ENCODE results near the gene DUSP5.

Gene DUSP5

GRCh38 chr10:110481919-110482318 is 15.8 kb upstream of the DUSP5 start:
- no peak for DNase-seq (ENCODE audit: low read depth)

GRCh38 chr10:110483633-110484032 is 14.1 kb upstream of the DUSP5 start:
- no peak for DNase-seq (ENCODE audit: low read depth)

- no peak for DNase-seq (ENCODE audit: low read depth)
Observed at GRCh38 chr10:110485541-110485940, 12.2 kb upstream of the DUSP5 start.

- DNase-seq (ENCODE audit: low read depth): no peak
Observed at GRCh38 chr10:110486680-110487410, 10.9 kb upstream of the DUSP5 start.

- DNase-seq (ENCODE audit: low read depth): no peak
Observed at GRCh38 chr10:110487411-110488331, 10.0 kb upstream of the DUSP5 start.

- no peak for DNase-seq (ENCODE audit: low read depth)
Observed at GRCh38 chr10:110488332-110488681, 9.4 kb upstream of the DUSP5 start.

GRCh38 chr10:110488940-110489339 is 8.8 kb upstream of the DUSP5 start:
- no peak for DNase-seq (ENCODE audit: low read depth)

- DNase-seq (ENCODE audit: low read depth): no peak
Observed at GRCh38 chr10:110490640-110491039, 7.1 kb upstream of the DUSP5 start.

GRCh38 chr10:110491346-110491745 is 6.4 kb upstream of the DUSP5 start:
- no peak for DNase-seq (ENCODE audit: low read depth)

- DNase-seq (ENCODE audit: low read depth): no peak
Observed at GRCh38 chr10:110492069-110492822, 5.5 kb upstream of the DUSP5 start.

GRCh38 chr10:110493832-110494426 is 3.8 kb upstream of the DUSP5 start:
- no peak for DNase-seq (ENCODE audit: low read depth)

- no peak for DNase-seq (ENCODE audit: low read depth)
Observed at GRCh38 chr10:110494532-110494931, 3.2 kb upstream of the DUSP5 start.

- DNase-seq (ENCODE audit: low read depth): peak; percentile 90
Observed at GRCh38 chr10:110495731-110496552, 1.8 kb upstream of the DUSP5 start.

GRCh38 chr10:110496553-110497437 is 912 bp upstream of the DUSP5 start:
- no peak for DNase-seq (ENCODE audit: low read depth)

- no peak for DNase-seq (ENCODE audit: low read depth)
Observed at GRCh38 chr10:110498087-110498981, 627 bp downstream of the DUSP5 start.

- peak; percentile 62 for DNase-seq (ENCODE audit: low read depth)
Observed at GRCh38 chr10:110498982-110499795, 1.5 kb downstream of the DUSP5 start.

GRCh38 chr10:110499796-110500514 is 2.2 kb downstream of the DUSP5 start:
- no peak for DNase-seq (ENCODE audit: low read depth)

GRCh38 chr10:110500515-110500905 is 2.8 kb downstream of the DUSP5 start:
- DNase-seq (ENCODE audit: low read depth): peak; percentile 42

Measured in fibroblast of the conjunctiva (primary cell).